Astrocyte (in vitro differentiated cells and primary cell): ENCODE measurements around the gene FA2H. TPM values are rescaled to one million over a fixed set of nuclear protein-coding genes. Genes with fewer than 3 reads are reported as not detected.

Experiments
- DNase-seq: peaks from one replicate; pipeline ENCODE4 v3.0.0-alpha.2; 2010; ENCODE audit warnings: low read depth
- FAIRE-seq: peaks from 2 replicates; lab custom pipeline; 2011; peaks lifted over from hg19 to GRCh38; lab: Jason Lieb, UNC
- H2AFZ ChIP-seq: 2 replicates; pipeline ENCODE4 v1.6.0; 2012; ENCODE audit warnings: low read depth, low read length, inconsistent platforms
- H3K27ac ChIP-seq: 2 replicates; pipeline ENCODE4 v1.5.1; 2011; ENCODE audit warnings: low read depth, low read length, inconsistent platforms
- H3K27me3 ChIP-seq: 2 replicates; pipeline ENCODE4 v1.6.0; 2011; ENCODE audit warnings: low read length, inconsistent platforms; ENCODE audit not compliant: insufficient read depth
- H3K36me3 ChIP-seq: 2 replicates; pipeline ENCODE4 v1.5.1; 2011; ENCODE audit warnings: low read length, inconsistent platforms; ENCODE audit not compliant: insufficient read depth
- H3K4me1 ChIP-seq: 2 replicates; pipeline ENCODE4 v1.5.1; 2011; ENCODE audit warnings: low read length, inconsistent platforms; ENCODE audit not compliant: insufficient read depth
- H3K4me2 ChIP-seq: 2 replicates; pipeline ENCODE4 v1.6.0; 2012; ENCODE audit warnings: low read length, inconsistent platforms
- H3K4me3 ChIP-seq: 2 replicates; pipeline ENCODE4 v1.5.1; 2011; ENCODE audit warnings: low read depth, mild to moderate bottlenecking, low read length, inconsistent platforms; ENCODE audit not compliant: insufficient read depth
- H3K79me2 ChIP-seq: 2 replicates; pipeline ENCODE4 v1.6.0; 2012; ENCODE audit warnings: mild to moderate bottlenecking, low read length, inconsistent platforms; ENCODE audit not compliant: insufficient read depth
- H3K9ac ChIP-seq: 2 replicates; pipeline ENCODE4 v1.6.0; 2012; ENCODE audit warnings: mild to moderate bottlenecking, low read length, inconsistent platforms
- H3K9me3 ChIP-seq: 2 replicates; pipeline ENCODE4 v1.5.1; 2012; ENCODE audit warnings: low read depth, mild to moderate bottlenecking, low read length, inconsistent platforms; ENCODE audit not compliant: insufficient read depth
- H4K20me1 ChIP-seq: 2 replicates; pipeline ENCODE4 v1.6.0; 2012; ENCODE audit warnings: low read length, inconsistent platforms; ENCODE audit not compliant: insufficient read depth
- H3K27ac Mint-ChIP-seq: one replicate; pipeline ENCODE4 v1.8.0; 2021; ENCODE audit warnings: mild to moderate bottlenecking, mixed read lengths; ENCODE audit not compliant: unreplicated experiment
- H3K27me3 Mint-ChIP-seq: one replicate; pipeline ENCODE4 v1.8.0; 2021; ENCODE audit warnings: low read depth, mixed read lengths; ENCODE audit not compliant: unreplicated experiment
- H3K36me3 Mint-ChIP-seq: one replicate; pipeline ENCODE4 v1.8.0; 2021; ENCODE audit warnings: low read depth, mixed read lengths; ENCODE audit not compliant: unreplicated experiment
- H3K4me1 Mint-ChIP-seq: one replicate; pipeline ENCODE4 v1.8.0; 2021; ENCODE audit warnings: low read depth, mixed read lengths; ENCODE audit not compliant: unreplicated experiment
- H3K4me3 Mint-ChIP-seq: one replicate; pipeline ENCODE4 v1.8.0; 2021; ENCODE audit warnings: mild to moderate bottlenecking, moderate library complexity, mixed read lengths; ENCODE audit not compliant: unreplicated experiment
- H3K9me3 Mint-ChIP-seq: one replicate; pipeline ENCODE4 v1.8.0; 2021; ENCODE audit warnings: mild to moderate bottlenecking, mixed read lengths; ENCODE audit not compliant: unreplicated experiment
- CTCF ChIP-seq: IDR thresholded peaks from 2 replicates; pipeline ENCODE4 v1.5.1; 2011; ENCODE audit warnings: low read depth, mild to moderate bottlenecking, inconsistent platforms, low read length, moderate library complexity; ENCODE audit not compliant: insufficient read depth
- EZH2 ChIP-seq: IDR thresholded peaks from 2 replicates; pipeline ENCODE4 v1.6.1; 2012; ENCODE audit warnings: mild to moderate bottlenecking, low read length, inconsistent platforms; ENCODE audit not compliant: insufficient read depth
- total RNA-seq: library from RNA; stranded (reverse); gene quantifications from 2 replicates; pipeline ENCODE4 v1.2.1, GENCODE V29; 2021

The FA2H gene
- total RNA-seq, 1 donor from 2014 or later, result 0.14 TPM

DNA sequence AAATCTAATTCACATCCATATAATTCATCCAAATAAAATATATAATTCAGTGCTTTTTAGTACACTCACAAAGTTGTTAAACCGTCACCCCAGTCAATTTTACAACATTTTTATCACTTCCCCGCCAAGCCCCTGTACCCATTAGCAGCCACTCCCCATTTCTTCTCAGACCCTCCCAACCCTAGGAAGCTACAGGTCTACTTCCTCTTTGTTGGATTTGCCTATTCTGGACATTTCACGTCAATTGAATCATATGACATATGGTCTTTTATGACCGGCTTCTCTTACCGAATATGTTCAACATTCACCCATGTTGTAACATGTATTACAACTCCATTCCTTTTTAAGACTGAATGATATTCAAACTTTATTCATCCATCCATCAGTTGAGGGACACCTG lies 54.0 kb downstream of the FA2H start:
- FAIRE-seq (no peak), DNase-seq (no peak)
- Mint-ChIP-seq H3K36me3 (no peaks in the 10 kb centered on the region), H3K4me1 (no peaks in the 10 kb centered on the region), H3K4me3 (no peak overlapping the region), H3K9me3 (peaks cover 7% of the 10 kb centered on the region), H3K27ac (no peak overlapping the region), H3K27me3 (peaks cover 36% of the 10 kb centered on the region)
- H3K36me3 ChIP-seq, result no peaks in the 10 kb centered on the region
- H3K9me3 ChIP-seq, result no peaks in the 10 kb centered on the region
- TF ChIP-seq CTCF, result no peak
- no peak for TF ChIP-seq EZH2
- no peaks in the 10 kb centered on the region for H3K27me3 ChIP-seq
- H3K79me2 ChIP-seq, result no peaks in the 10 kb centered on the region
- H3K4me3 ChIP-seq, result no peak overlapping the region
- no peaks in the 10 kb centered on the region for H4K20me1 ChIP-seq
- no peak overlapping the region for H3K4me2 ChIP-seq
- peaks cover 11% of the 10 kb centered on the region for H3K4me1 ChIP-seq
- no peak overlapping the region for H3K27ac ChIP-seq
- H2AFZ ChIP-seq, result no peak overlapping the region
- H3K9ac ChIP-seq, result no peak overlapping the region

- FAIRE-seq (no peak), DNase-seq (no peak)
- H3K27me3 Mint-ChIP-seq, result peaks cover 34% of the 10 kb centered on the region
- Histone ChIP-seq H3K36me3 (no peaks in the 10 kb centered on the region), H3K27me3 (no peaks in the 10 kb centered on the region), H4K20me1 (no peaks in the 10 kb centered on the region), H2AFZ (no peak overlapping the region), H3K9ac (no peak overlapping the region), H3K27ac (no peak overlapping the region), H3K79me2 (no peaks in the 10 kb centered on the region), H3K9me3 (no peaks in the 10 kb centered on the region), H3K4me2 (no peak overlapping the region), H3K4me1 (no peaks in the 10 kb centered on the region), H3K4me3 (no peak overlapping the region)
- no peak overlapping the region for H3K4me3 Mint-ChIP-seq
- peaks cover 7% of the 10 kb centered on the region for H3K9me3 Mint-ChIP-seq
- no peak overlapping the region for H3K27ac Mint-ChIP-seq
- H3K36me3 Mint-ChIP-seq, result no peaks in the 10 kb centered on the region
- no peak for TF ChIP-seq EZH2
- no peak for TF ChIP-seq CTCF
- no peaks in the 10 kb centered on the region for H3K4me1 Mint-ChIP-seq
Observed at GRCh38 chr16:74718741-74719610, 55.6 kb downstream of the FA2H start.

DNA sequence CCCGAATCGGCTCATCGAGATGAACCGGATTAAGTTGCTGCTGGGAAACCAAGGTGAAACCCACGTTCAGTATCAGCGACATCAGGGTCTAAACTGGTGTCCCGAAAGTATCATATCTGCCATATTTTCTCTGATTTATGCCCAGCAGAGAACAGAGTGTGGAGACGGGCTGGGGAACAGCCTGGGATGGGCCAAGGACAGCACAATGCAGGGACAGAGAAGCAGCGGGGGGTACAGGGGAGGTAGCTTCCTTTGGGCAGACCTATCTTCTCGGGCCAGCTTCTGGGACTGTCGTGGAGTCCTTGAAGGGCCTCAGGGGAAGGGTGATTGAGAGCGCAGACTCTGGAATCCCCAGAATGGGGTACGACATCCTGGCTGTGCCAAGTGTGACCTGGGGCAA lies 56.5 kb downstream of the FA2H start:
- Histone ChIP-seq H3K27ac (no peak overlapping the region), H3K4me1 (no peaks in the 10 kb centered on the region), H3K36me3 (no peaks in the 10 kb centered on the region), H3K4me2 (no peak overlapping the region), H4K20me1 (no peaks in the 10 kb centered on the region), H3K9ac (no peak overlapping the region), H2AFZ (no peak overlapping the region), H3K4me3 (no peak overlapping the region), H3K9me3 (no peaks in the 10 kb centered on the region), H3K27me3 (no peaks in the 10 kb centered on the region), H3K79me2 (no peaks in the 10 kb centered on the region)
- no peak overlapping the region for H3K4me3 Mint-ChIP-seq
- H3K27ac Mint-ChIP-seq, result no peak overlapping the region
- H3K36me3 Mint-ChIP-seq, result no peaks in the 10 kb centered on the region
- H3K4me1 Mint-ChIP-seq, result no peaks in the 10 kb centered on the region
- H3K9me3 Mint-ChIP-seq, result peaks cover 5% of the 10 kb centered on the region
- FAIRE-seq (no peak), DNase-seq (no peak)
- TF ChIP-seq EZH2 (no peak), CTCF (no peak)
- peaks cover 37% of the 10 kb centered on the region for H3K27me3 Mint-ChIP-seq
